NCI-H748 treated with DMSO at 0.1 percent for 48 hours (cell line): ENCODE measurements around the gene PRR5L.

Source experiments
- DNase-seq: peaks from one replicate; lab custom pipeline; 2025; lab: John Stamatoyannopoulos, UW

The PRR5L gene

GRCh38 chr11:36326524-36327419 lies 30.7 kb downstream of the PRR5L start:
- no peak for DNase-seq

- no peak for DNase-seq
Observed at GRCh38 chr11:36328966-36329673, 33.0 kb downstream of the PRR5L start.

- no peak for DNase-seq
Observed at GRCh38 chr11:36330411-36330810, 34.3 kb downstream of the PRR5L start.

- DNase-seq, result no peak
Observed at GRCh38 chr11:36333468-36333867, 37.4 kb downstream of the PRR5L start.

GRCh38 chr11:36333897-36334296 lies 37.8 kb downstream of the PRR5L start:
- no peak for DNase-seq

- DNase-seq, result no peak
Observed at GRCh38 chr11:36339888-36340287, 43.8 kb downstream of the PRR5L start.

GRCh38 chr11:36340897-36341296 lies 44.8 kb downstream of the PRR5L start:
- no peak for DNase-seq

- no peak for DNase-seq
Observed at GRCh38 chr11:36341915-36342314, 45.8 kb downstream of the PRR5L start.

GRCh38 chr11:36342327-36342726 lies 46.2 kb downstream of the PRR5L start:
- DNase-seq, result no peak

GRCh38 chr11:36343436-36343835 lies 47.3 kb downstream of the PRR5L start:
- no peak for DNase-seq

- DNase-seq, result no peak
Observed at GRCh38 chr11:36345084-36345511, 49.0 kb downstream of the PRR5L start.

GRCh38 chr11:36345535-36346141 lies 49.5 kb downstream of the PRR5L start:
- no peak for DNase-seq

GRCh38 chr11:36346562-36347383 lies 50.7 kb downstream of the PRR5L start:
- peak; percentile 10 for DNase-seq

- no peak for DNase-seq
Observed at GRCh38 chr11:36347384-36347906, 51.4 kb downstream of the PRR5L start.

GRCh38 chr11:36349351-36350136 lies 53.5 kb downstream of the PRR5L start:
- no peak for DNase-seq

- DNase-seq, result no peak
Observed at GRCh38 chr11:36350137-36350513, 54.0 kb downstream of the PRR5L start.

GRCh38 chr11:36352922-36353321 lies 56.8 kb downstream of the PRR5L start:
- no peak for DNase-seq

- DNase-seq, result no peak
Observed at GRCh38 chr11:36354221-36355003, 58.3 kb downstream of the PRR5L start.

GRCh38 chr11:36356201-36356600 lies 60.1 kb downstream of the PRR5L start:
- DNase-seq, result no peak

GRCh38 chr11:36357831-36358230 lies 61.7 kb downstream of the PRR5L start:
- DNase-seq, result no peak
